Renal cortex interstitium (tissue), 11 donors: ENCODE data around the gene LRMDA. TPM values are rescaled to one million over a fixed set of nuclear protein-coding genes. Genes with fewer than 3 reads are reported as not detected.

Experiments
- DNase-seq, 11 donors: peaks; one replicate each; pipeline ENCODE4 v3.0.0-alpha.2; 2013; ENCODE audit warnings: low read depth in 9 of 11, low spot score in 4 of 11; ENCODE audit errors: extremely low read depth in 1 of 11
- polyA plus RNA-seq, 3 donors: library from polyadenylated mRNA; unstranded; fragments of 120-200 nt; gene quantifications; one replicate each; pipeline ENCODE4 v1.2.1, GENCODE V29; 2013; ENCODE audit not compliant: insufficient read length in 3 of 3

The LRMDA gene
- polyA plus RNA-seq, 3 donors, result 17.1 to 22.3 (median 21.0) TPM

- no peak for DNase-seq
Measured at GRCh38 chr10:76405922-76406321, 974.5 kb downstream of the LRMDA start.

GRCh38 chr10:76408646-76409045 is 977.2 kb downstream of the LRMDA start:
- no peak for DNase-seq

- no peak for DNase-seq
Measured at GRCh38 chr10:76411729-76412435, 980.5 kb downstream of the LRMDA start.

- DNase-seq, result no peak
Measured at GRCh38 chr10:76415554-76415953, 984.1 kb downstream of the LRMDA start.

- no peak for DNase-seq
Measured at GRCh38 chr10:76416642-76417041, 985.2 kb downstream of the LRMDA start.

GRCh38 chr10:76420725-76421124 is 989.3 kb downstream of the LRMDA start:
- no peak for DNase-seq

- DNase-seq, result no peak
Measured at GRCh38 chr10:76422769-76423168, 991.3 kb downstream of the LRMDA start.

GRCh38 chr10:76428551-76429367 is 997.3 kb downstream of the LRMDA start:
- DNase-seq, result no peak

GRCh38 chr10:76429368-76430060 is 998.1 kb downstream of the LRMDA start:
- peak in 1 of 11 donors; percentile 28 for DNase-seq

- DNase-seq, result peak in 1 of 11 donors; percentile 22
Measured at GRCh38 chr10:76430061-76430645, 998.7 kb downstream of the LRMDA start.

- no peak for DNase-seq
Measured at GRCh38 chr10:76432016-76433012, 1000.9 kb downstream of the LRMDA start.

GRCh38 chr10:76433161-76434005 is 1002.0 kb downstream of the LRMDA start:
- peak in 1 of 11 donors; percentile 33 for DNase-seq

GRCh38 chr10:76435157-76435556 is 1003.7 kb downstream of the LRMDA start:
- no peak for DNase-seq

GRCh38 chr10:76436401-76436811 is 1005.0 kb downstream of the LRMDA start:
- no peak for DNase-seq

GRCh38 chr10:76436981-76437380 is 1005.6 kb downstream of the LRMDA start:
- no peak for DNase-seq

GRCh38 chr10:76440426-76440825 is 1009.0 kb downstream of the LRMDA start:
- DNase-seq, result no peak

- no peak for DNase-seq
Measured at GRCh38 chr10:76442113-76442512, 1010.7 kb downstream of the LRMDA start.
